Mesenchymal stem cell (in vitro differentiated cells and primary cell): ENCODE results near the gene ACP3.

ENCODE experiments used
- DNase-seq: peaks from one replicate; pipeline ENCODE4 v3.0.0-alpha.2; 2013
- H2AFZ ChIP-seq: one replicate; pipeline ENCODE4 v1.6.1; 2013; ENCODE audit warnings: low read depth, mild to moderate bottlenecking, control low read depth, inconsistent platforms, low read length, moderate library complexity
- H2AK5ac ChIP-seq: 2 replicates; pipeline ENCODE4 v1.6.1; 2013; ENCODE audit warnings: low read length, moderate library complexity, mild to moderate bottlenecking, inconsistent platforms; ENCODE audit not compliant: severe bottlenecking
- H2BK120ac ChIP-seq: one replicate; pipeline ENCODE4 v1.6.1; 2013; ENCODE audit warnings: low read depth, mild to moderate bottlenecking, inconsistent platforms, low read length, moderate library complexity
- H2BK12ac ChIP-seq, 2 experiments: one replicate each; pipeline ENCODE4 v1.6.1; 2013; ENCODE audit warnings: inconsistent platforms in 2 of 2, low read length in 2 of 2, mild to moderate bottlenecking in 2 of 2, moderate library complexity in 2 of 2, control low read depth in 1 of 2
- H2BK15ac ChIP-seq: one replicate; pipeline ENCODE4 v1.6.1; 2013; ENCODE audit warnings: mild to moderate bottlenecking, low read depth, inconsistent platforms; ENCODE audit not compliant: poor library complexity, severe bottlenecking
- H2BK5ac ChIP-seq: 2 replicates; pipeline ENCODE4 v1.6.1; 2013; ENCODE audit warnings: low read depth, mild to moderate bottlenecking, low read length, control low read depth, inconsistent platforms; ENCODE audit not compliant: poor library complexity, severe bottlenecking
- H3K14ac ChIP-seq, 2 experiments: one replicate each; pipeline ENCODE4 v1.6.1; 2013; ENCODE audit warnings: inconsistent platforms in 2 of 2, low read length in 2 of 2, control low read depth in 1 of 2, mild to moderate bottlenecking in 1 of 2, moderate library complexity in 1 of 2
- H3K18ac ChIP-seq, 2 experiments: one replicate each; pipeline ENCODE4 v1.6.1; 2013; ENCODE audit warnings: inconsistent platforms in 2 of 2, low read length in 2 of 2, control low read depth in 1 of 2, low read depth in 1 of 2, mild to moderate bottlenecking in 1 of 2
- H3K23ac ChIP-seq, 2 experiments: one replicate each; pipeline ENCODE4 v1.6.1; 2013; ENCODE audit warnings: inconsistent platforms in 2 of 2, low read length in 2 of 2, mild to moderate bottlenecking in 2 of 2, moderate library complexity in 2 of 2, control low read depth in 1 of 2
- H3K27ac ChIP-seq: 2 replicates; pipeline ENCODE4 v1.5.1; 2013; ENCODE audit warnings: mild to moderate bottlenecking, moderate library complexity, low read length, control low read depth, inconsistent platforms; ENCODE audit not compliant: poor library complexity, severe bottlenecking
- H3K27me3 ChIP-seq, 2 experiments: 2 replicates each; pipeline versions ENCODE4 v1.6.1 to v1.7.0; 2013; ENCODE audit warnings: low read length in 2 of 2, mild to moderate bottlenecking in 2 of 2, moderate library complexity in 2 of 2, control low read depth in 1 of 2, inconsistent platforms in 1 of 2; ENCODE audit not compliant: control insufficient read depth in 1 of 2, insufficient read depth in 1 of 2
- H3K36me3 ChIP-seq, 2 experiments: 2 replicates each; pipeline versions ENCODE4 v1.6.1 to v1.7.0; 2013; ENCODE audit warnings: low read length in 2 of 2, control low read depth in 1 of 2, inconsistent platforms in 1 of 2, low read depth in 1 of 2, mild to moderate bottlenecking in 1 of 2; ENCODE audit not compliant: insufficient read depth in 2 of 2, control insufficient read depth in 1 of 2
- H3K4ac ChIP-seq, 2 experiments: one replicate each; pipeline ENCODE4 v1.6.1; 2013; ENCODE audit warnings: inconsistent platforms in 2 of 2, low read length in 2 of 2, mild to moderate bottlenecking in 2 of 2, moderate library complexity in 2 of 2, control low read depth in 1 of 2, low read depth in 1 of 2
- H3K4me1 ChIP-seq: 2 replicates; pipeline ENCODE4 v1.6.1; 2013; ENCODE audit warnings: low read depth, low read length, control low read depth; ENCODE audit not compliant: control insufficient read depth, insufficient read depth
- H3K4me2 ChIP-seq: 2 replicates; pipeline ENCODE4 v1.6.1; 2013; ENCODE audit warnings: low read length, mild to moderate bottlenecking, inconsistent platforms; ENCODE audit not compliant: poor library complexity, severe bottlenecking
- H3K4me3 ChIP-seq, 2 experiments: 2 replicates each; pipeline versions ENCODE4 v1.5.1 to v1.7.0; 2013; ENCODE audit warnings: low read length in 2 of 2, mild to moderate bottlenecking in 2 of 2, control low read depth in 1 of 2, low read depth in 1 of 2; ENCODE audit not compliant: insufficient read depth in 1 of 2
- H3K79me1 ChIP-seq: replicated peaks from 2 replicates; pipeline ENCODE4 v1.6.1; 2013; ENCODE audit warnings: mild to moderate bottlenecking, control low read depth, low read length, inconsistent platforms; ENCODE audit not compliant: poor library complexity, severe bottlenecking
- H3K9ac ChIP-seq: 2 replicates; pipeline ENCODE4 v1.7.0; 2013; ENCODE audit warnings: mild to moderate bottlenecking, low read length, moderate library complexity
- H3K9me3 ChIP-seq: 2 replicates; pipeline ENCODE4 v1.7.0; 2013; ENCODE audit warnings: mild to moderate bottlenecking, low read length; ENCODE audit not compliant: control insufficient read depth
- H4K8ac ChIP-seq: one replicate; pipeline ENCODE4 v1.6.1; 2013; ENCODE audit warnings: inconsistent platforms, mild to moderate bottlenecking, low read length, moderate library complexity
- H4K91ac ChIP-seq: one replicate; pipeline ENCODE4 v1.6.1; 2013; ENCODE audit warnings: mild to moderate bottlenecking, low read length, inconsistent platforms
- WGBS: methylation state at CpG from one replicate; pipeline ENCODE4 v1.1.7; 2013; ENCODE audit warnings: mixed read lengths; 5-methylcytosine and 5-hydroxymethylcytosine counted together

The ACP3 gene

DNA sequence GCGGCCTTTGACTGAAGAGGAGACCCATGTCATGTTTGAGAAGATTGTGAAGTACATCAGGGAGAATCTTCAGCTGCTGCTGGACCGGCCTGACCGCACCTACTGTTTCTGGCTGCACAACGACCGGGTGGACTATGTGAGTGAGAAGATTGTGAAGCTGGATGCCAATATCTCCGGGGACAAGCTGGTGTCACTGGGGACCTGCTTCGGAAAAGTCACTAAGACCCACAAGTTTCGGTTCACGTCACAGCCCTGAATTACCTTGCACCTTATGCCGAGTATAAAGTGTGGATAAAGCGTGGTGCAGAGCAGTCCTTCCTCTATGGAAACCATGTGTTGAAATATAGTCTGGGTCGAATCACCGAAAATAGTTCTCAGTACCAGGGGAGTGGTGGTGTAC, 84.0 kb downstream of the ACP3 start:
- no peak for DNase-seq
- Histone ChIP-seq H3K4me1 (no peaks in the 10 kb centered on the region), H3K9ac (no peak overlapping the region), H2BK12ac (no peak overlapping the region), H3K4me3 (no peak overlapping the region), H3K27ac (no peak overlapping the region), H2BK120ac (no peak overlapping the region), H2BK5ac (no peak overlapping the region), H3K18ac (no peak overlapping the region), H3K4me2 (no peak overlapping the region), H4K91ac (no peak overlapping the region), H2AK5ac (no peak overlapping the region), H3K9me3 (no peaks in the 10 kb centered on the region), H3K4ac (no peak overlapping the region), H3K23ac (no peak overlapping the region), H3K36me3 (no peaks in the 10 kb centered on the region), H2BK15ac (no peak overlapping the region), H3K14ac (no peak overlapping the region), H3K27me3 (peaks cover 0 to 22% of the 10 kb centered on the region in 2 experiments), H2AFZ (no peak overlapping the region), H4K8ac (no peak overlapping the region), H3K79me1 (no peaks in the 10 kb centered on the region)
- WGBS, result 96% methylated on average over 13 of the region's 13 CpGs

DNA sequence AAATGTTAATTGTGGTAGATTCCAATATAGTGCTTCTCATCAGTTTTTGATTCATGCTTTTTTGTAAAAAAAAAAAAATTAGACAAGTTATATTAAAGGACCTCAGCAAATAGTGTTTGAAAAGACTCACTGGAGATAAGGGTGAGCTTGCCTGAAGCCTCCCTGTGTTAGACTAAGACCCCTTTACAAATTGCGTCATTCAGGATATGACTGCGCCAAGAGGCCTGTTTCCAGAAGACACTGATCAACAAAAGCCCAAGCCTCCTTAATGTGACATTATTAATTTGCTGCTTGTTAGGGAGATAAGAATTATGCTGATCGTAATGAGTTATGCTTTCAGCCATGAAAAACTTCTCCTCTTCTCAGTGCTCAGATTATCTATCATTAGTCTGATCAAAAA, 87.1 kb downstream of the ACP3 start:
- peak; percentile 15 for DNase-seq
- H3K4me2 ChIP-seq, result no peak overlapping the region
- no peak overlapping the region for H2BK5ac ChIP-seq
- no peak overlapping the region for H2BK12ac ChIP-seq
- WGBS, result no CpG with 5 or more reads among the region's 3 CpGs
- H2BK120ac ChIP-seq, result no peak overlapping the region
- H3K36me3 ChIP-seq, result no peaks in the 10 kb centered on the region
- peaks cover 0 to 22% of the 10 kb centered on the region in 2 experiments for H3K27me3 ChIP-seq
- no peak overlapping the region for H3K27ac ChIP-seq
- H3K79me1 ChIP-seq, result no peaks in the 10 kb centered on the region
- H3K23ac ChIP-seq, result no peak overlapping the region
- no peaks in the 10 kb centered on the region for H3K9me3 ChIP-seq
- no peak overlapping the region for H3K18ac ChIP-seq
- no peak overlapping the region for H2AFZ ChIP-seq
- no peak overlapping the region for H3K4ac ChIP-seq
- H3K14ac ChIP-seq, result no peak overlapping the region
- no peaks in the 10 kb centered on the region for H3K4me1 ChIP-seq
- H3K4me3 ChIP-seq, result no peak overlapping the region
- H4K8ac ChIP-seq, result no peak overlapping the region
- no peak overlapping the region for H3K9ac ChIP-seq
- H2AK5ac ChIP-seq, result no peak overlapping the region
- H2BK15ac ChIP-seq, result no peak overlapping the region
- H4K91ac ChIP-seq, result no peak overlapping the region

GRCh38 chr3:132405188-132405587, 88.0 kb downstream of the ACP3 start:
- Histone ChIP-seq H3K4ac (no peak overlapping the region), H2AK5ac (no peak overlapping the region)

DNA sequence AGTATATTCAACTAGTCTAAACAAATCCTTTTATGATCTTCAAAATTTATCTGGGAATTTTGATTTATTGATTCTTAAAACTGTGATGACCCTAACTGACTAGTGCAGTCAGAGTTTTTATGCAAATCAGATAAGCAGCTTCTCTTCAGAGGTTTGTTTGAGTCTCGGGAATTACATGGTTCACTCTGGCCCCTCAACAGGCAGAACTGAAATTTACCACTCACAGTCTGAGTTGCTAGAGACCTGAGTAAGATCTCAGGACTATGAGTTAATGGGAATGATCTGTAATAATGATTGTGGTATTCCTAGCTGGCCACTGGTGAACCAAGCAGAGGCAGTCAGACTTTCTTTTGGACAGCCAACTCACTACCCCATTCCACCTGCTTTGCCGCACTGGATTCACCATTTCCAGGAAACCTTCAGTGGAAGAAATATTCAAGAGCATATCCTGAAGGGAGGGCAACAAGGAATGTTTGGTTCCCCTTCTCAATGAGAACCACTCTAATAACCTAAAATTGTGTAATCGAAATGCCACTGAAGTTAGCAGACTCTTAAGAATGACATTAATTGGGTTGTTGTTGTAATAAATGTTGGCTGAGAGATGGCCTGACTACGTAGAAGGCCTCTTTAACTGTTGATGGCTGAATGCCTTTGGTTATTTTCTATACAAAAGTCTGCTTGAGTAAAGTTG, 88.5 kb downstream of the ACP3 start:
- no peak overlapping the region for H3K14ac ChIP-seq
- no peak overlapping the region for H3K27ac ChIP-seq
- H3K4me3 ChIP-seq, result no peak overlapping the region
- no peaks in the 10 kb centered on the region for H3K36me3 ChIP-seq
- WGBS, result 61% methylated on average over 3 of the region's 4 CpGs
- no peaks in the 10 kb centered on the region for H3K4me1 ChIP-seq
- H2BK12ac ChIP-seq, result no peak overlapping the region
- no peak overlapping the region for H2BK5ac ChIP-seq
- H2AK5ac ChIP-seq, result no peak overlapping the region
- no peak overlapping the region for H2AFZ ChIP-seq
- H4K91ac ChIP-seq, result no peak overlapping the region
- H3K23ac ChIP-seq, result no peak overlapping the region
- H2BK15ac ChIP-seq, result no peak overlapping the region
- H3K27me3 ChIP-seq, result peaks cover 0 to 22% of the 10 kb centered on the region in 2 experiments
- DNase-seq, result no peak
- no peaks in the 10 kb centered on the region for H3K9me3 ChIP-seq
- no peak overlapping the region for H3K4me2 ChIP-seq
- no peaks in the 10 kb centered on the region for H3K79me1 ChIP-seq
- H3K9ac ChIP-seq, result peak overlapping the region; percentile 63
- H4K8ac ChIP-seq, result no peak overlapping the region
- no peak overlapping the region for H3K4ac ChIP-seq
- H2BK120ac ChIP-seq, result no peak overlapping the region
- H3K18ac ChIP-seq, result no peak overlapping the region

More at GRCh38 chr3:132405188-132405587, 88.0 kb downstream of the ACP3 start:
- Histone ChIP-seq H3K9ac (peak overlapping the region; percentile 63), H2BK5ac (no peak overlapping the region), H3K9me3 (no peaks in the 10 kb centered on the region), H3K27me3 (peaks cover 0 to 22% of the 10 kb centered on the region in 2 experiments), H2BK15ac (no peak overlapping the region), H3K18ac (no peak overlapping the region), H4K91ac (no peak overlapping the region), H2BK120ac (no peak overlapping the region), H3K4me1 (no peaks in the 10 kb centered on the region), H3K27ac (no peak overlapping the region), H3K4me3 (no peak overlapping the region), H3K4me2 (no peak overlapping the region), H4K8ac (no peak overlapping the region), H2AFZ (no peak overlapping the region), H2BK12ac (no peak overlapping the region), H3K79me1 (no peaks in the 10 kb centered on the region), H3K36me3 (no peaks in the 10 kb centered on the region), H3K23ac (no peak overlapping the region), H3K14ac (no peak overlapping the region)
- no CpG with 5 or more reads among the region's 1 CpG for WGBS
- DNase-seq, result no peak
